OCI-LY3 (cell line): ENCODE data around the gene KLHL3.

Experiments
- H2AFZ ChIP-seq: fragments of 200-600, 300-600 bp; shearing (Covaris generic); 2 replicates; pipeline ENCODE4 v1.6.0; 2014; ENCODE audit warnings: antibody characterized with exemption, low read depth, low read length
- H3K27ac ChIP-seq: fragments of 200-600, 300-600 bp; sonication (generic); 2 replicates; pipeline ENCODE4 v1.5.1; 2014; ENCODE audit warnings: mild to moderate bottlenecking, low read length, moderate library complexity, mixed read lengths
- H3K27me3 ChIP-seq: fragments of 200-600, 300-600 bp; sonication (generic); 2 replicates; pipeline ENCODE4 v1.6.1; 2014; ENCODE audit warnings: low read depth, low read length, mixed read lengths
- H3K36me3 ChIP-seq: fragments of 200-600, 300-600 bp; sonication (generic); replicated peaks from 2 replicates; pipeline ENCODE3; 2014; ENCODE audit warnings: low read depth, low read length, mixed read lengths
- H3K4me1 ChIP-seq: fragments of 300-600, 200-600 bp; sonication (generic); 2 replicates; pipeline ENCODE4 v1.6.1; 2014; ENCODE audit warnings: low read length, mixed read lengths
- H3K4me2 ChIP-seq: fragments of 200-600, 300-600 bp; sonication (generic); 2 replicates; pipeline ENCODE4 v1.6.1; 2014; ENCODE audit warnings: low read length, mixed read lengths
- H3K4me3 ChIP-seq: fragments of 300-600, 200-600 bp; sonication (generic); 2 replicates; pipeline ENCODE4 v1.5.1; 2014; ENCODE audit warnings: antibody characterized with exemption, mild to moderate bottlenecking, low read length, moderate library complexity
- H3K79me2 ChIP-seq: fragments of 300-600, 200-600 bp; shearing (Covaris generic); 2 replicates; pipeline ENCODE4 v1.6.1; 2014; ENCODE audit warnings: mild to moderate bottlenecking, low read length, mixed read lengths
- H3K9ac ChIP-seq: fragments of 300-600, 200-600 bp; shearing (Covaris generic); 2 replicates; pipeline ENCODE4 v1.6.0; 2014; ENCODE audit warnings: mild to moderate bottlenecking, low read length, moderate library complexity
- H3K9me3 ChIP-seq: fragments of 200-600, 300-600 bp; shearing (Covaris generic); 2 replicates; pipeline ENCODE4 v1.6.1; 2014; ENCODE audit warnings: low read length, mixed read lengths; ENCODE audit not compliant: insufficient read depth
- H4K20me1 ChIP-seq: fragments of 200-600, 300-600 bp; sonication (generic); 2 replicates; pipeline ENCODE4 v1.6.1; 2016; ENCODE audit warnings: low read length, mixed read lengths; ENCODE audit not compliant: insufficient read depth
- EZH2phosphoT487 ChIP-seq: fragments of 200-600 bp; shearing (Covaris generic); IDR thresholded peaks from 2 replicates; pipeline ENCODE4 v1.6.1; 2018; ENCODE audit warnings: antibody characterized with exemption, mixed run types, low read depth
- TF ChIP-seq, protein P1 (sequence below): fragments of 200-600, 300-600 bp; sonication (generic); IDR thresholded peaks from 2 replicates; pipeline ENCODE4 v1.5.1; 2014; ENCODE audit warnings: antibody characterized with exemption, low read length, low read depth

The KLHL3 gene

DNA sequence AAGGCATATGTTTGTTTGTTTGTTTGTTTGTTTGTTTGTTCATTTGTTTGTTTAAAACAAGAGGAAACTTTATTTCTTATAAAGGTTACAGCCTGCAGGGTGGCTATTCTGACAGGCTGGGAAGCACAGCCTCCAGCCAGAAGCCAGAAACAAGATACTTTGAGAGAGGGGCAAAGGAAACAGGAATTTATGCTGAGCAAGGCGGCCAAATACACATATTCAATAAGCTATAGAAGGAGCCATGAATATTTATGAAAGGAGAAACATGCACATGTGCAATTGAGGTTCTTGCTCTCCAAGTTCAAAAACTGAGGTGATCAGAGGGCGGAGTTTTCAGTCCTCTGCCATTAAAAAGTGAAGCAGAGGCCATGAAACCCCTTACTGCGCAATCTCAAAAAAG is 19.6 kb downstream of the KLHL3 start:
- TF ChIP-seq EZH2phosphoT487: no peak
- TF ChIP-seq, protein P1, sequence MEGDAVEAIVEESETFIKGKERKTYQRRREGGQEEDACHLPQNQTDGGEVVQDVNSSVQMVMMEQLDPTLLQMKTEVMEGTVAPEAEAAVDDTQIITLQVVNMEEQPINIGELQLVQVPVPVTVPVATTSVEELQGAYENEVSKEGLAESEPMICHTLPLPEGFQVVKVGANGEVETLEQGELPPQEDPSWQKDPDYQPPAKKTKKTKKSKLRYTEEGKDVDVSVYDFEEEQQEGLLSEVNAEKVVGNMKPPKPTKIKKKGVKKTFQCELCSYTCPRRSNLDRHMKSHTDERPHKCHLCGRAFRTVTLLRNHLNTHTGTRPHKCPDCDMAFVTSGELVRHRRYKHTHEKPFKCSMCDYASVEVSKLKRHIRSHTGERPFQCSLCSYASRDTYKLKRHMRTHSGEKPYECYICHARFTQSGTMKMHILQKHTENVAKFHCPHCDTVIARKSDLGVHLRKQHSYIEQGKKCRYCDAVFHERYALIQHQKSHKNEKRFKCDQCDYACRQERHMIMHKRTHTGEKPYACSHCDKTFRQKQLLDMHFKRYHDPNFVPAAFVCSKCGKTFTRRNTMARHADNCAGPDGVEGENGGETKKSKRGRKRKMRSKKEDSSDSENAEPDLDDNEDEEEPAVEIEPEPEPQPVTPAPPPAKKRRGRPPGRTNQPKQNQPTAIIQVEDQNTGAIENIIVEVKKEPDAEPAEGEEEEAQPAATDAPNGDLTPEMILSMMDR: no peak
- Histone ChIP-seq H3K4me2 (no peak overlapping the region), H4K20me1 (no peaks in the 10 kb centered on the region), H3K36me3 (no peaks in the 10 kb centered on the region), H3K4me1 (no peaks in the 10 kb centered on the region), H3K9ac (no peak overlapping the region), H2AFZ (no peak overlapping the region), H3K79me2 (no peaks in the 10 kb centered on the region), H3K27me3 (no peaks in the 10 kb centered on the region), H3K27ac (no peak overlapping the region), H3K4me3 (no peak overlapping the region), H3K9me3 (no peaks in the 10 kb centered on the region)

- Histone ChIP-seq H3K9me3 (no peaks in the 10 kb centered on the region), H3K4me2 (no peak overlapping the region), H2AFZ (no peak overlapping the region), H3K36me3 (no peaks in the 10 kb centered on the region), H3K27me3 (no peaks in the 10 kb centered on the region), H3K9ac (no peak overlapping the region), H3K4me1 (no peaks in the 10 kb centered on the region), H3K27ac (no peak overlapping the region), H4K20me1 (no peaks in the 10 kb centered on the region), H3K79me2 (no peaks in the 10 kb centered on the region), H3K4me3 (no peak overlapping the region)
- TF ChIP-seq, protein P1: no peak
- TF ChIP-seq EZH2phosphoT487: no peak
Measured at GRCh38 chr5:137715456-137715855, 20.4 kb downstream of the KLHL3 start.

DNA sequence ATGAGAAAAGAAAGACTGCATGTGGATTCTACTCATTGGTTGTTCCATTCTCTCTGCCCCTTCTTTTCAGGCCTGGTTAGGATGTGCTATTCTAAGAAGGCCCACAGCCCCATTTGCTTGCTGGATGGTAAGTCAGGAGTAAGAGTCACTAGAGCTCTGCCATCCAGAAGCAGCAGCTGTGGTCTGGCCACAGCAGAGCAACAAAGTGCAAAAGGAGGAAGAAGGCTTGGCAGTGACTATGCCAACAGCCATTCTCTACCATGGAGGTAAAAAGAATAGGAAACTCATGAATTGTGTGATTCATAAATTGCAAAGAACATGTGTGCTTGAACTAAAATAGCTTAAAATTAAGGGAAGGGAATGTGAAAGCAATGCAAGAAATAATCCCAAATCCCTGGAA is 20.9 kb downstream of the KLHL3 start:
- Histone ChIP-seq H3K9ac (no peak overlapping the region), H3K4me3 (no peak overlapping the region), H3K27me3 (no peaks in the 10 kb centered on the region), H3K4me2 (no peak overlapping the region), H4K20me1 (no peaks in the 10 kb centered on the region), H3K36me3 (no peaks in the 10 kb centered on the region), H3K79me2 (no peaks in the 10 kb centered on the region), H3K9me3 (no peaks in the 10 kb centered on the region), H3K27ac (no peak overlapping the region), H2AFZ (no peak overlapping the region), H3K4me1 (no peaks in the 10 kb centered on the region)
- TF ChIP-seq EZH2phosphoT487: no peak

DNA sequence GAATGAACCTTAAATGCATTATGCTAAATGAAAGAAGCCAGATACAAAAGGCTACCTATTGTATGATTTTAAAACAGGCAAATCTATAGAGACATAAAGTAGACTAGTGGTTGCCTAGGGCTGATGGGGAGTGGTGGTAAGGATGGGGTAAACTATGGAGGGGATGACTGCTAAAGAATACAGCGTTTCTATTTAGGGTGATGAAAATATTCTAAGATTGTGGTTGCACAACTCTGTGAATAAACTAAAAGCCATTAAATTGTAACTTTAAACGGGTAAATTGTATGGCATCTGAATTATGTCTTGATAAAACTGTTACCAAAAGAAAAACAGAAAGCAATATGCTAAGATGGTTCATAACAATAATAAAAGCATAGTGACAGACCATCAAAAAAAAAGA is 21.4 kb downstream of the KLHL3 start:
- TF ChIP-seq, protein P1: no peak
- Histone ChIP-seq H3K79me2 (no peaks in the 10 kb centered on the region), H3K4me3 (no peak overlapping the region), H3K4me1 (no peaks in the 10 kb centered on the region), H3K36me3 (no peaks in the 10 kb centered on the region), H3K9me3 (no peaks in the 10 kb centered on the region), H3K27ac (no peak overlapping the region), H3K9ac (no peak overlapping the region), H3K27me3 (no peaks in the 10 kb centered on the region), H2AFZ (no peak overlapping the region), H3K4me2 (no peak overlapping the region), H4K20me1 (no peaks in the 10 kb centered on the region)

- Histone ChIP-seq H3K27me3 (no peaks in the 10 kb centered on the region), H3K4me3 (no peak overlapping the region), H2AFZ (no peak overlapping the region), H4K20me1 (no peaks in the 10 kb centered on the region), H3K27ac (no peak overlapping the region), H3K36me3 (no peaks in the 10 kb centered on the region), H3K4me1 (no peaks in the 10 kb centered on the region), H3K4me2 (no peak overlapping the region), H3K9ac (no peak overlapping the region), H3K79me2 (no peaks in the 10 kb centered on the region), H3K9me3 (no peaks in the 10 kb centered on the region)
- TF ChIP-seq, protein P1: no peak
- TF ChIP-seq EZH2phosphoT487: no peak
Measured at GRCh38 chr5:137712139-137712667, 23.7 kb downstream of the KLHL3 start.
